AG04450 (cell line): Measurements from ENCODE around the gene RAE1. TPM values are rescaled to one million over a fixed set of nuclear protein-coding genes. Genes with fewer than 3 reads are reported as not detected.

Experiments
- CTCF ChIA-PET: fragments of 300-600, 350-600 bp; formaldehyde crosslinking; extraction: SDS; loops from one replicate; lab custom pipeline; 2022; ENCODE audit warnings: antibody characterized with exemption, inconsistent platforms; lab: Charles Lee
- POLR2A ChIA-PET: fragments of 350-600 bp; formaldehyde crosslinking; extraction: SDS; loops from one replicate; lab custom pipeline; 2021; ENCODE audit warnings: antibody characterized with exemption, inconsistent platforms; lab: Yijun Ruan, JAX
- DNase-seq: peaks from one replicate; pipeline ENCODE4 v3.0.0-alpha.2; 2011; ENCODE audit warnings: low read depth, low spot score
- H3K27ac ChIP-seq: one replicate; pipeline ENCODE4 v1.5.1; 2012; ENCODE audit warnings: low read depth, low read length, control low read depth
- H3K27me3 ChIP-seq: one replicate; pipeline ENCODE4 v1.6.0; 2012; ENCODE audit warnings: low read length; ENCODE audit not compliant: control insufficient read depth, insufficient read depth
- H3K4me3 ChIP-seq: 2 replicates; pipeline ENCODE4 v1.5.1; 2011; ENCODE audit warnings: mild to moderate bottlenecking, low read depth, low read length, control low read depth
- H3K9me3 ChIP-seq: 2 replicates; pipeline ENCODE4 v1.5.1; 2012; ENCODE audit warnings: low read length; ENCODE audit not compliant: control insufficient read depth, insufficient read depth
- CTCF ChIP-seq: IDR thresholded peaks from 2 replicates; pipeline ENCODE4 v1.5.1; 2011; ENCODE audit warnings: low read depth, low read length, control low read depth, inconsistent platforms
- polyA plus RNA-seq: library from polyadenylated mRNA; depleted of rRNA; stranded (reverse); fragments of >200 nt; gene quantifications from 2 replicates; pipeline ENCODE4 v1.2.3, GENCODE V29; 2011

RAE1 gene
- polyA plus RNA-seq, 1 experiment: 45.8 TPM

GRCh38 chr20:57315976-57316480, 35.0 kb upstream of the RAE1 start:
- TF ChIP-seq CTCF: no peak
- DNase-seq: no peak
- H3K4me3 ChIP-seq: no peak overlapping the region
- no peaks in the 10 kb centered on the region for H3K9me3 ChIP-seq
- CTCF ChIA-PET: no interaction called here
- H3K27me3 ChIP-seq: no peaks in the 10 kb centered on the region
- H3K27ac ChIP-seq: no peak overlapping the region
- POLR2A ChIA-PET: no interaction called here

- ChIA-PET POLR2A (no interaction called here), CTCF (no interaction called here)
- TF ChIP-seq CTCF: no peak
- H3K4me3 ChIP-seq: no peak overlapping the region
- H3K9me3 ChIP-seq: no peaks in the 10 kb centered on the region
- no peaks in the 10 kb centered on the region for H3K27me3 ChIP-seq
- H3K27ac ChIP-seq: no peak overlapping the region
- no peak for DNase-seq
These were observed 34.3 kb upstream of the RAE1 start for GRCh38 chr20:57316795-57317201.

GRCh38 chr20:57317316-57317788, 33.7 kb upstream of the RAE1 start:
- Histone ChIP-seq H3K27me3 (no peaks in the 10 kb centered on the region), H3K27ac (no peak overlapping the region), H3K9me3 (no peaks in the 10 kb centered on the region), H3K4me3 (no peak overlapping the region)
- ChIA-PET POLR2A (no interaction called here), CTCF (no interaction called here)
- no peak for DNase-seq
- no peak for TF ChIP-seq CTCF

GRCh38 chr20:57317789-57318371, 33.2 kb upstream of the RAE1 start:
- POLR2A ChIA-PET: no interaction called here

More at GRCh38 chr20:57317789-57318371, 33.2 kb upstream of the RAE1 start:
- Histone ChIP-seq H3K27me3 (no peaks in the 10 kb centered on the region), H3K4me3 (no peak overlapping the region), H3K9me3 (no peaks in the 10 kb centered on the region), H3K27ac (no peak overlapping the region)
- CTCF ChIA-PET: no interaction called here
- TF ChIP-seq CTCF: no peak
- no peak for DNase-seq
